ENCODE measurements around the gene TRMT112.

TRMT112 gene

DNA sequence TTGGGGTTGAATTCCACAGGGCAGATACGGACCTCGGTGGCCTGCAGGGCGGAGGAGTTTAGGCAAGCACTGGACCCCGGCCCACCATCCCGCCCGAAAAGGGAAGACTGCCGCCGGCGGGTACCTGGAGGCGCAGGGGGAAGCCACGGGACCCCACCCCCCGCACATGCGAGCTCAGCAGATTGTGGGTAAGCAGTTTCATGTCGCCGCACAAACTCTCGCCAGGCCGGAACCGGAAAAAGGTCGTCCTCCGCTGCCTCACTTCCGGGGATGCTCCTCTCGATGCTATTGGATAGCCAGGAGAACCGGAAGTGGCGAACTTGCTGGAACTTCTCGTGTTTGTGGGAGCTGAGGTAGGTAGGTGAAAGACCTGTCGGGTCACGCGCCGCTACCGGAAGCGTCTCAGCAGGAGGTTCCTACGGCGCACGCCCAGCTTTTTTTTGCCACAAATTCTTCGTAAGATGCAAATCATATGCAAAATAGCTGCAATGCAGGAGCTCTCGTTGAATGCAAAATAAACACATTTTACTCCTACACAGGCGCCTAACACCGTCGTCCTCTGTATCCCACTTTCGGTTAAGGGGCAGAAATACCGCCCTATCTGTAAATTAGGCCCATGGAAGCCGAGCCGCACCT, at the start of gene TRMT112:
Gene TRMT112, minus strand, starts transcription at position 235 of the 636 bp plus-strand sequence. Its CDS starts 33 bp downstream, at position 202.
- DNase-seq = peak; percentile 98

DNA sequence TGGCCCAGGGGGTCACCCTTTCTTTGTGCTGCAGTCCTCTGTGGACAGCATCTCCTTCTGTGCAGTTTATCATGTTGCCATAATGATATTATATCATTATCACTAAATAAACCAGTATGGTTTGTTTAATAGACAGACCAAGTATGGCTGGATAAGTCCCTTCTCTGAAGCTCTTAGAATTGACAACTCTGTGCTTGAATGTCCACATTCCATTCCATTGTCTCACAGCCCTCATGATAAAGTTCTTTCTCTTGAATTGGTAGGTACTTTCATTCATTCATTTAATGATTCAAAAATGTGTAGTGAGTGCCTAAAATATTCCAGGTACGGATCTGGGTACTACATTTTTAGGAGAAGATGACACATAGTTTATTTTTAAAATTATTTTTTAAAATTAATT, 49.4 kb upstream of the TRMT112 start:
- no peak for DNase-seq

DNA sequence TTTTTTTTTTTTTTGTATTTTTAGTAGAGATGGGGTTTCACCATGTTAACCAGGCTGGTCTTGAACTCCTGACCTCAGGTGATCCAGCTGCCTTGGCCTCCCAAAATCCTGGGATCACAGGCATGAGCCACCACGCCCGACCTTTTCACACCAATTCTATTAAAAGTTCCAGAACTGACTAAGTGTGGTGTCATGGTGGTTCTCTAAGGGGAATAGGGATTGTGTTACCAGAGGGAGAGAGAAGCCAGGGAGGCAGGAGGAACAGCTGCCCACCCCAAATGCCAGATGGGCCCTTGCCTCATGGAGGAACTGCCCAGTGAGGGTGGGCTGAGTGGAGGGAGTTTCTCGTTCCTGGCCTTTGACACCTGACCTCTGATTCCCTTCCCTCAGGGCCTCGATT, 47.6 kb upstream of the TRMT112 start:
- no peak for DNase-seq

DNA sequence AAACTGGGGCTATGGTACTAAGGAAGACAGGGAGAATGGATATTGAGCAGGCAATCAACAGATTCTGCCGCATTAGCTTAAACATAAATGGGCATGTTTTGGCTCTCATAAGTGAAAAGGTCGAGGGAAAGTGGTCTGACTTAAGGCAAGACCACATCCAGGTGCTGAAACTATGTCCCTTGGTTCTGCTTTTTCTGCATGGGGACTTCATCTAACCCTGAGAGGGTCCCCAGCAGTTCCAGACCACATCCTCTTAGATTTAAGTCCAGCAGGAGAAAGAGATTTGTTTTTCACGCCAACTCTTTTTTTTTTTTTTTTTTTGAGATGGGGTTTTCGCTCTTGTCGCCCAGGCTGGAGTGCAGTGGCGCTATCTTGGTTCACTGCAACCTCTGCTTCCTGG, 47.1 kb upstream of the TRMT112 start:
- no peak for DNase-seq

DNA sequence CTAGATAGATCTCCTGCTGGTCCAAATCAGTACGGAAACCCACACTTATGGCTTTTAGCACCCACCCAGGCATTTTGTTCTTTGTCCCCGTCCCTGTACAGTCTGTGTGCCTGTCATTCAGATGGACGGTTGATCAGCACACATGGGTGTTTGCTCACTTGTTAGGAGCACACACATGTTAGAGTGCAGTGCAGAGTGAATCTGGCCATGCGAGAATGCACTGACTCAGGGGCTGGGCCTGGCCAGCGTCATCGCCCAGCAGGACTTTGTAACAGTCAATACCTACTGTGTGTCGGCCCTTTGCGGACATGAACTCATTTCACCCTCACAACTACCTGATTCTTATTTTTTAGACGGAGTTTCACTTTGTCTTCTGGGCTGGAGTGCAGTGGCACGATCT, 45.0 kb upstream of the TRMT112 start:
- DNase-seq = no peak

DNA sequence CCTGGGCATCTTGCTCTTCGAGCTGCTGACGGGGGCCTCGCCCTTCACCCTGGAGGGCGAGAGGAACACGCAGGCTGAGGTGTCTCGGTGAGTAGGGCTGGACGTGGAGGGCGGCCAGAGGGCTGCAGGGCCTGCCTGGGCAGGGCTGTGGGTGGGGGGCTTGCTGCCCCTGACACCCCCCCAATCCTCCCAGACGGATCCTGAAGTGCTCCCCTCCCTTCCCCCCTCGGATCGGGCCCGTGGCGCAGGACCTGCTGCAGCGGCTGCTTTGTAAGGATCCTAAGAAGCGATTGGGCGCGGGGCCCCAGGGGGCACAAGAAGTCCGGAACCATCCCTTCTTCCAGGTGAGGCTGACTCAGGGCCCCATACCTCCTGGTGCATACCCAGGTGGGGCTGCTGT, 44.3 kb upstream of the TRMT112 start:
- DNase-seq = no peak

DNA sequence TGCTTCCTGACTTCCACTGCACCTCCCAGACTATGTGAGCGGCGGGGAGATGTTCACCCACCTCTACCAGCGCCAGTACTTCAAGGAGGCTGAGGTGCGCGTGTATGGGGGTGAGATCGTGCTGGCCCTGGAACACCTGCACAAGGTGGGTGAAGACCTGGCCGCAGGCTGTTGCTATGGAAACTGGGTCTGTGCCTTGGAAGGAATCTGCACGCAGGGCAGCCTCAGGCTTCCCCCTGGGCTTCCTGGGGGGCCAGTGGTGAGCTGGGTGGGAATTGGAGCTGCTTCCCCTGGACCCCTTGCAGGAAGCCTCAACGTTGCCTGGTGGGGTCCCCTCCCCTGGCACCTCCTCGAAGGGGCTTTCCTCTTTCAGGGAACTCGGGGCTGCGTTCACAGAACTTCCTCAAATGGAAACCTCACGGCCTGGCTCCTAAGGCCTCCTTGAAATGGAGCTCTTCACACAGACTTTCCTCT, 43.1 kb upstream of the TRMT112 start:
- no peak for DNase-seq

DNA sequence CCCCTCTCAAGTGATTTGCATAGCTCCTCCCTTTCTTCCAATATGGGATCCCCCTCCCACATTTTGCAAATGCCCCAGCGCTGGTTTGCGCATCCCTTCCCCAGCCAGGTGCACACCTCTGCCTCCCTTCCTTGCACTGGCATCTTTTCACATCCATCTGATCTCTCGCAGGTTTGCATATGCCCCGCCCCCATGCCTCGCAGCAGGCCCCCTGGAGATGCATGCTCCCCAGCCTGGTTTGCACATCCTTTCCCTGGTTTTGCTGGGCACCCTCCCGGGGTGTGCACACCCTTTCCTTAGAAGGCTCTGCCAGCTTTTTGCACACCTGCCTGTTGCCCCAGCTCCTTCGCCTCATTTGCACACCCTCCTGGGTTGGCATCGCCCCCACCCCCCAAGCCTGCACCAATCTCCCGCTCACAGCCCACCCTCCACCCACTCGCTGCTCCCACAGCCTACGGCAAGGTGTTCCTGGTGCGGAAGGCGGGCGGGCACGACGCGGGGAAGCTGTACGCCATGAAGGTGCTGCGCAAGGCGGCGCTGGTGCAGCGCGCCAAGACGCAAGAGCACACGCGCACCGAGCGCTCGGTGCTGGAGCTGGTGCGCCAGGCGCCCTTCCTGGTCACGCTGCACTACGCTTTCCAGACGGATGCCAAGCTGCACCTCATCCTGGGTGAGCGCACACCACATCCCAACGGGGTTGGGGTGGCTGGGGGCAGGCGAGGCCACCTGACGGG, 42.5 kb upstream of the TRMT112 start:
- peak; percentile 41 for DNase-seq

DNA sequence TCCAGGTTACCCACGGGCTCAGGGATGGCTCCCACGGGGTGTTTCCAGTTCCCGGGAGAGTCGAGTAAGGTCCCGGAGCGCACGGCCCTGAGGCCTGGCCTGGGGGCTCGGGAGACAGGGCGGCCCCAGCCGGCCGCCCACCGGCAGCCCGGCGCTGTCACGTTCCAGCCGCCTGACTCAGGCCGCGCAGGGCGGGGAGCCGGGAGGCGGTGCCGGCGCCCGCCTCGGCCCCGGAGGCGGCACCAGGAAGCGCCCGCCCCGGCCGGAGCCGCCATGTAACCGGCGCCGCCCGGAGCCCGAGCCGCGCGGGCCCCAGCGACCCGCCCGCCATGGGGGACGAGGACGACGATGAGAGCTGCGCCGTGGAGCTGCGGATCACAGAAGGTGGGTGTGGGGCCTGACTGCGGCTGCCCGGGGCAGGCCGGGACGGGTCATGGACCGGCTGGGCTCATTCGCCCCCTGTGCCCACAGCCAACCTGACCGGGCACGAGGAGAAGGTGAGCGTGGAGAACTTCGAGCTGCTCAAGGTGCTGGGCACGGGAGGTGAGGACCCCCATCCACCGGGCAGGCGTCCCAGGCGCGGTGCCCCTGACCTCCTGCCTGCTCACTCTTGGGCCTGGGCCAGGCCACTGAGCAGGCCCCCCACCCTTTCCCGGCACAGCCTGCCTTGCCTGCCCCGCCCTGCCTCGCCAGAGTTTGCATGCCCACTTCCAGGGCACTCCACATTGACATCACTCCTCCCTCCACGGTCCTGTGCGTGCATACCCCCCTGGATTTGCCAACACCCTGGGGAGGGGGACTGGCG, 41.8 kb upstream of the TRMT112 start, which contains the start of gene RPS6KA4:
Gene RPS6KA4, plus strand, starts transcription at position 256 of the 805 bp plus-strand sequence. Its CDS starts 74 bp downstream, at position 330.
- DNase-seq = peak; percentile 42

DNA sequence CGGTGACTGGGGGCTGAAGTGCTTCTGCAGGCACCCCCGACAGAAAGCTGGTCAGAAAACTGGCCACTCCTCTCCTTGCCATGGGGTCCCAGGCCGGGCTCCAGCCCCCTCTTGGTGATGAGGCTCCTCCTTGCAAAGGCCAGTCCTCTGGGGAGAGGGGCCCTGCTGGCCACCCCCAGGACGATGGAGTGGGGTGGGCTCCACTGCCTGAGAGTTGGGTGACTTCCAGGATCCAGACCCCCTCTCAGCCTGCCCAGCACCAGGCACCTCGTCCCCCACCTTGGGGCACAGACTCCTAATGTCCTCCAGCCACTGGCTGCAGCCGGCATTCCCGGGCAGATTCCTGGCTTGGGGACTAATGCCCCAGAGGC, 41.2 kb upstream of the TRMT112 start:
- DNase-seq = no peak

DNA sequence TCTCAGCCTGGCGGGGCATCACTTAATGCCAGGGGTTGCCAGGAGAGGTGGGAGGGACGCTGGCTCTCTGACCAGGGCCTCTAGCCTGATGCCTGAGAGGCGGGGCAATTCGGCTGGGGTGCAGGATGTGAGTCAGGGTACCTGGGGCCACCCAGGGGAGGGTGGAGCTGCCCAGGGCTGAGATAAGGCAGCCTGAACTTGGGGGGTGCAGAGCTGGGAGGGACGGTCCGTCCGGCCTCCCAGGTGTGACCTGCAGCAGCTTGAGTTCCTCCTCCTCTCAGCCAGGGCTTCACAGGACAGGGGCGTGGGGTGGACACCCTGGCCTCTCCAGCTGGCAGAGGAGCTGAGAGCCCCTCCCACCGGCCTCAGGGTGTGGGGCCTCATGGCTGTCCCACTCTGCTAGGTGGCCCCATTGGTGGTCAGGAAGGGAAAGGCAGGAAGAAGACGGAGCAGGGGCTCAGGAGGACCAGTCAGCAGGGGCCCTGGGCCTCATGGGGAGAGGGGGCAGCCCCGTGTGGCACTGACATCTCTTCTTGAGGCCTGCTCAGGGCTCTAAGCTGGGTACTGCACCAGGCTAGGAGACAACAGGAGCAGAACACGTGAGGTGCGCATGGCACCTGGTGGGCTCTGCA, 40.7 kb upstream of the TRMT112 start:
- DNase-seq = no peak

DNA sequence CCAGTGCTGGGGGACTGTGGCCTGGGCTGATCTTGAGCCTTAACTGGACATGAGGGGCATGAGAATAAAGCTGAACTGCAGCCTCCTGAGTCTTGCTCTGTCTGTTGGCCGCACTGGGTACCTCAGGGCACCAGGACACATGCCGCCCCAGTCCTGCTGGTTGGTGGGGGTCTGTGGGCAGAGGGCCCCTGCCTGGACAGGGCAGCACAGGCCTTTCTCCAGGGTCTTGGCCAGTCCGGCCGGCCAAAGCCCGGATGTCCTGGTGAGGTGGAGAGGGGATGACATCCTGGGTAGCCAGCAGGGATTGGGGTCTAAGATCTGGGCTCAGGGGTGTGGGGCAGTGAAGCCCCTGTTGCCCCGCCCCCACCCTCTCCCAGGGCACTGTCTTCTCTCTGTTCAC, 40.1 kb upstream of the TRMT112 start:
- DNase-seq = no peak

DNA sequence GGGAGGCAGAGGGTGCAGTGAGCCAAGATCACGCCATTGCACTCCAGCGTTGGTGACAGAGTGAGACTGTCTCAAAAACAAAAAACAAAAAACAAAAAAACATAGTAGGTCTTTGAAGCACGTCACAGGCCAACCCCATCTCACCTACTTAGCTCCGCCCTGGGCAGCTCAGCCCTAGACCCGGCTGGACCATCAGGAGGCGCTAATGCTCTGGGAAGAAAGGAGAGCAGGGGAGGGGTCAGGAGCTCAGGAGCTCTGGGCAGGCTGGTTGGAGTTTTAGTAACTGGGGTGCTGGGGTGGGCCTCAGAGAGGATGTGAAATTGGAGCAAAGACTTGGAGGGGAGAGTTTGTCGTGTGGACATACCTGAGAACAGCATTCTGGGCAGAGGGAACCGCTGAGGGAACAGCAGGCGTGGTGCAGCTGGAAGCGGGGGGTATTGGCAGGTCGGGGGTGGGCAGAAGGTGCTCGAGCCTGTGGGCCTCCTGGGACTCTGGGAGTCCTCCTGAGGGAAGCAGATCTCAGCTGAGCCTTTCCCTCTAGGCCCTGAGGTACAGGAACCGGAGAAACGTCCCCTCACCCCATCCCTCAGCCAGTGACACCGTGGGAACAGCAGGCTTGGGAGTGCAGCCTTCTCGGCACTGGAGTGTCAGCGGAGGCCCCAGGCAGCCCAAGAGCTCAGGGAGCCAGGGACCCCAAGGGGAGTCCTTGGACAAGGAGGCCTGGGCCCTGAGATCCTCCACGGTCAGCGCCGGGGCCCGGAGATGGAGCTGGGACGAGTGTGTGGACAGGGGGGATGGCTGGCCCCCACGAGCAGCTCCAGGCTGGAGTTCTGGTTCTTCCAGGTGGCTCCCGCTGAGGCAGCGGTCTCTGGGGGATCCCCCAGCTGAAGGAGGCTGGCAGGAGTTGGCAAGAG, 39.4 kb upstream of the TRMT112 start:
- DNase-seq = peak; percentile 29

DNA sequence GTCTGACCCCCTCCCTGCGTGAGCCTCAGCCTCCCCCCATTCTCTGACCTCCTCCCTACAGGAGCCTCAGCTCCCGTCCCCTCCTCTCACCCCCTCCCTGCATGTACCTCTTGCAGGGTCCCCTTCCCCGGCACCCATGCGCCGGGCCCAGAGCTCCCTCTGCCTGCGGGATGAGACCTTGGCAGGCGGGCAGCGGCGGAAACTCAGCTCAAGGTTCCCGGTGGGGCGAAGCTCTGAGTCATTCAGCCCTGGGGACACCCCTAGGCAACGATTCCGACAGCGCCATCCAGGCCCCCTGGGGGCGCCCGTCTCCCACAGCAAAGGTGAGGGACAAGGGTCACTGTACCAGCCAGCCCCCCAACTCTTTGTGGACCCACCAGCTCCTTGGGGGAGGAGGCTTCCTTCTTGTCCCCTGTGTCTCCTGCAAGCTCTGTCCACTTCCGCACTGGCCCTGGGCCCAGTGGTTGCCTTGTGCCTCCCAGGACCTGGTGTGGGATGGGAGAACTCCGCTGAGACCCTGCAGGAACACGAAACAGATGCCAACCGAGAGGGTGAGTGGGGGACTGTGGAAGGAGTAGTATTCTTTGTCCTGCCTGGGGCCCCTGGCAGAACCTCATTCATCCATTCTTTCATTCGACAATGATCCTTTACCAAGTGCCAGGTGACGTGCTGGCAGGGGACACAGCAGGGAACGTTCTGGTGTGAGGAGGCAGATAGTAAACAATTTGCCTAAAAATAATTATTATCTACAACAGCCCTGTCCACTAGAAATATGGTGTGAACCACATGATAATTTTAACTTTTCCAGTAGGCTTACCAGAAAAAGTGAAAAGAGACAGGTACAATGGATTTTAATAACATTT, 38.0 kb upstream of the TRMT112 start:
- DNase-seq = peak; percentile 91

DNA sequence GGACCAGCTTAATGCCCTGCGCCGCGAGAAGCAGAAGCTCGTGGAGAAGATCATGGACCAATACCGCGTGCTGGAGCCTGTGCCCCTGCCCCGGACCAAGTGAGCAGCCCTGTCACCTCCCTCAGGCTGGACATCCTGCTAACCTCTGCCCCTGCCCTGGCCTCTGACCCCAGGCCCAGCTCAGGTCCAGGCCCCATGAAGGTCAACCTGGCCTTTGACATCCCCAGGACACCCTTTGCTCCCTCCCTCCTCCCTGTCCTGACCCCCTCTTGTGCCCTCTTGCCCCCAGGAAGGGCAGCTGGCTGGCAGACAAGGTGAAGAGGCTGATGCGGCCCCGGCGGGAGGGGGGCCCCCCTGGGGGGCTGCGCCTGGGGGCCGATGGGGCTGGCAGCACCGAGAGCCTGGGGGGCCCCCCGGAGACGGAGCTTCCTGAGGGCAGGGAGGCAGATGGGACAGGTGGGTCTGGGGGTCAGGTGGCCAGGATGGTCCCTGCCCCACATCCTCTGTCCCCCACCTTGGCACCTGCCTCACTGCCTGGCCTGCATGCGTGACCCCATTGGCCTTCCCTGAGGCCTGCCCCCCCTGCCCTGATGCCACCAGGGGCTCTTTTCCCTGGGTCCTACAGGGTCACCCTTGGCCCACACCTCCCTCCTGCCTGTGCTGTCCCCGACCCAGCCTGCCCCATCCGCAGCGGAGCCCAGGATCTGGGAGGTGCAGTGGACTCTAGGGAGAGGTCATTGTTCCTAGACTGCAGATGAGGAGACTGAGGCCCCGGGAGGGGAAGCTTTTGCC, 36.6 kb upstream of the TRMT112 start:
- no peak for DNase-seq

DNA sequence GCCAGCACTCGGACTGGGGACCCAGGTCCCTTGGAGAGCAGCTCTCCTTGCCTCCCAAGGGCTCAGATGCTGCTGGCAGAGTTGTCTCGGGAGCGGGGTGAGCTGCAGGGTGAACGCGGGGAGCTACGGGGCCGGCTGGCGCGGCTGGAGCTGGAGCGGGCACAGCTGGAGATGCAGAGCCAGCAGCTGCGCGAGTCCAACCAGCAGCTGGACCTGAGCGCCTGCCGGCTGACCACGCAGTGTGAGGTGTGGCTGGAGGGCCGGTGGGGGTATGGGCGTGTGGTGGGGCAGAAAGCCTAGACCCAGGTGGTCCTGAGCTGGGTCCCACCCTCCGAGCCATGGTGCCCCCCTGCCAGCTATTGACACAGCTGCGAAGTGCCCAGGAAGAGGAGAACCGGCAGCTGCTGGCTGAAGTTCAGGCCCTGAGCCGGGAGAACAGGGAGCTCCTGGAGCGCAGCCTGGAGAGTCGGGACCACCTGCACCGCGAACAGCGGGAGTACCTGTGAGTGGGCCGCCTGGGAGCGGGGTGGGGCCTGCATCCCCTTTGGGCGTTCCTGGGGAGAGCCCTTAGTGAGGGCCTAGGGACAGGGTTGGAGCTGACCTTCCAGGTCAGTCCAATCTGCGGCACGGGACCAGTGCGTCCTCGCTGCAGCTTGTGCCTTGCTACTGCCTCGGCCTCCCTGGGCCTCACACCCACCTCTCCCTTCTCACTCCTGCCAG, 35.8 kb upstream of the TRMT112 start:
- DNase-seq = peak; percentile 94

DNA sequence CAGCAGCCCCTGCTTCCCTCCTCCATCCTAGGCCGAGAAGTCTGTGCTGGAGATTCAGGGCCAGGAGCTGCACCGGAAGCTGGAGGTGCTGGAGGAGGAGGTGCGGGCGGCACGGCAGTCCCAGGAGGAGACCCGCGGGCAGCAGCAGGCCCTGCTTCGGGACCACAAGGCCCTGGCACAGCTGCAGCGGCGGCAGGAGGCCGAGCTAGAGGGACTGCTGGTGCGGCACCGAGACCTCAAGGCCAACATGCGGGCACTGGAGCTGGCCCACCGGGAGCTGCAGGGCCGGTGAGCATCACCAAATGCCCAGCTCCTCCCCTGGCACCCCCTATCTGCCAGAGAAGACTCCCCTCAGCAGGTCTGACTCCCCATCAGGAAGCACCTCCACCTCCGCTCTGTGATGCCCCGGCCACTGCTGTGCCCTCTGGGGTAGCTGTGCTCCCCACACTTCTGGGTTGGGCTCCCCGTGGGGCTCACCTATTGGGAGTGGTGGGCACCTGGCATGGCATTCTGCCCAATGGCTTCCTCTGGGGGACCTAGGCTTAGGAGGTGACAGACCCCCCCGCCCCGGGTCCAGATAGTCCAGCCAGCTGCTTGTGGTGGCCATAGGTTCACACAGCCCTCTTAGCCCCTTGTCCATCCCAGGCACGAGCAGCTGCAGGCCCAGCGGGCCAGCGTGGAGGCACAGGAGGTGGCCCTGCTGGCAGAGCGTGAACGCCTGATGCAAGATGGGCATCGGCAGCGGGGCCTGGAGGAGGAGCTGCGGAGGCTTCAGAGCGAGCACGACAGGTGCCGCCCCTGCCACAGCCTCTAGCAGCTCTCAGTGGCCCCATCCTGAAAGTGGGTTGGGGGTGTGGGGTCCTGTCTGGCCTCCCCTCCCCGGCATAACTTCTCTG, 35.0 kb upstream of the TRMT112 start:
- DNase-seq = peak; percentile 89

DNA sequence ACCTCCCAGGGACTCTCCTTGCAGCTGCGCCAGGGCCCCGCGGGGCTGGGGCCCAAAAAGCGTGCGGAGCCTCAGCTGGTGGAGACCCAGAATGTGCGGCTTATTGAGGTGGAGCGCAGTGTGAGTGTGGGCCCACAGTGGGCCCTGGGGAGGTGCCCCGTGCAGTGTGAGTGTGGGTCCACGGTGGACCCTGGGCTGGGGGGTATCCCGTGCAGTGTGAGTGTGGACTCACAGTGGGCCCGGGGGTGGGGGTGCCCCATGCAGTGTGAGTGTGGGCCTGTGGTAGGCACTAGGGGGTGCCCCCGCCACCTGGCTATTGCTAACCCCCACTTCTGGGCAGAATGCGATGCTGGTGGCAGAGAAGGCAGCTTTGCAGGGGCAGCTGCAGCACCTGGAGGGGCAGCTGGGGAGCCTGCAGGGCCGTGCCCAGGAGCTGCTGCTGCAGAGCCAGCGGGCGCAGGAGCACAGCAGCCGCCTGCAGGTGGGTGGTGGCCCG, 33.8 kb upstream of the TRMT112 start:
- no peak for DNase-seq
